Endothelial cell of umbilical vein (primary cell): ENCODE data around the gene RBM28. TPM values are rescaled to one million over a fixed set of nuclear protein-coding genes. Genes with fewer than 3 reads are reported as not detected.

ENCODE experiments used
- BruUV-seq: library from RNA; stranded (reverse); fragments of 400-500 nt; replicated peaks from 2 replicates; lab custom pipeline; 2021; lab: Mats Ljungman, UMichigan
- CTCF ChIA-PET: fragments of 300-600, 350-600 bp; sonication (Branson Sonifier 250); formaldehyde crosslinking; loops from one replicate; lab custom pipeline; 2021; ENCODE audit warnings: antibody characterized with exemption, inconsistent platforms; lab: Charles Lee
- POLR2A ChIA-PET: fragments of 300-600, 350-600 bp; sonication (Branson Sonifier 250); formaldehyde crosslinking; loops from one replicate; lab custom pipeline; 2021; ENCODE audit warnings: antibody characterized with exemption, inconsistent platforms; lab: Charles Lee
- DNase-seq: peaks from one replicate; pipeline ENCODE4 v3.0.0-alpha.2; 2011; ENCODE audit warnings: low read depth, low spot score
- FAIRE-seq: peaks from 2 replicates; lab custom pipeline; 2011; peaks lifted over from hg19 to GRCh38; lab: Jason Lieb, UNC
- H2AFZ ChIP-seq: 2 replicates; pipeline ENCODE4 v1.6.0; 2012; ENCODE audit warnings: low read depth, low read length, control low read depth, inconsistent platforms
- H3K27ac ChIP-seq: 2 replicates; pipeline ENCODE4 v1.5.1; 2011; ENCODE audit warnings: low read depth, mild to moderate bottlenecking, control low read depth, low read length, moderate library complexity; ENCODE audit not compliant: insufficient read depth
- H3K27me3 ChIP-seq, 2 experiments: 2 replicates each; pipeline versions ENCODE4 v1.6.0 to v1.6.1; 2011; ENCODE audit warnings: low read length in 2 of 2, mixed read lengths in 1 of 2; ENCODE audit not compliant: control insufficient read depth in 2 of 2, insufficient read depth in 2 of 2
- H3K36me3 ChIP-seq, 2 experiments: 2 replicates in 1 of 2; 3 replicates in 1 of 2; pipeline ENCODE4 v1.5.1; 2011; ENCODE audit warnings: low read length in 2 of 2, mild to moderate bottlenecking in 1 of 2, moderate library complexity in 1 of 2; ENCODE audit not compliant: control insufficient read depth in 2 of 2, insufficient read depth in 2 of 2; ENCODE audit errors: extremely low read depth in 1 of 2
- H3K4me1 ChIP-seq: 3 replicates; pipeline ENCODE4 v1.5.1; 2011; ENCODE audit warnings: mild to moderate bottlenecking, low read length; ENCODE audit not compliant: control insufficient read depth, insufficient read depth; ENCODE audit errors: extremely low read depth
- H3K4me2 ChIP-seq: 2 replicates; pipeline ENCODE4 v1.6.1; 2011; ENCODE audit warnings: low read length, control low read depth, mixed read lengths; ENCODE audit not compliant: insufficient read depth
- H3K4me3 ChIP-seq, 3 experiments: fragments of 200-600 bp in 1 of 3; sonication (generic), shearing (Covaris generic) in 1 of 3; replicated peaks in 1 of 3; 2 replicates each; pipeline ENCODE4 v1.5.1; 2011 to 2016; ENCODE audit warnings: control low read depth in 3 of 3, low read length in 3 of 3, mild to moderate bottlenecking in 2 of 3, inconsistent platforms in 1 of 3, low read depth in 1 of 3, moderate library complexity in 1 of 3; ENCODE audit not compliant: insufficient read depth in 1 of 3
- H3K79me2 ChIP-seq: 2 replicates; pipeline ENCODE4 v1.6.0; 2012; ENCODE audit warnings: low read length, inconsistent platforms; ENCODE audit not compliant: control insufficient read depth, insufficient read depth
- H3K9ac ChIP-seq: replicated peaks from 2 replicates; pipeline ENCODE3; 2011; ENCODE audit warnings: low read length, control low read depth; ENCODE audit not compliant: insufficient read depth; ENCODE audit errors: extremely low read depth
- H3K9me1 ChIP-seq: replicated peaks from 3 replicates; pipeline ENCODE4 v1.6.0; 2011; ENCODE audit warnings: mild to moderate bottlenecking, low read length; ENCODE audit not compliant: control insufficient read depth, insufficient read depth; ENCODE audit errors: extremely low read depth
- H3K9me3 ChIP-seq: replicated peaks from 2 replicates; pipeline ENCODE4 v1.5.1; 2012; ENCODE audit warnings: low read length, inconsistent platforms; ENCODE audit not compliant: control insufficient read depth, insufficient read depth
- H4K20me1 ChIP-seq: replicated peaks from 2 replicates; pipeline ENCODE3; 2011; ENCODE audit warnings: mild to moderate bottlenecking, low read length; ENCODE audit not compliant: control insufficient read depth, insufficient read depth; ENCODE audit errors: extremely low read depth
- EZH2 ChIP-seq: IDR thresholded peaks from 2 replicates; pipeline ENCODE4 v1.6.1; 2012; ENCODE audit warnings: borderline replicate concordance, low read depth, mild to moderate bottlenecking, moderate library complexity, low read length, inconsistent platforms; ENCODE audit not compliant: severe bottlenecking
- FOS ChIP-seq: IDR thresholded peaks from 2 replicates; pipeline ENCODE4 v1.6.1; 2011; ENCODE audit warnings: mild to moderate bottlenecking, low read length, moderate library complexity, borderline replicate concordance; ENCODE audit not compliant: insufficient read depth
- GATA2 ChIP-seq: IDR thresholded peaks from 2 replicates; pipeline ENCODE4 v1.7.0; 2011; ENCODE audit warnings: low read depth, mild to moderate bottlenecking, moderate library complexity, mixed read lengths, low read length; ENCODE audit not compliant: insufficient read length, insufficient read depth
- JUN ChIP-seq: IDR thresholded peaks from 2 replicates; pipeline ENCODE4 v1.6.1; 2011; ENCODE audit warnings: borderline replicate concordance, low read depth; ENCODE audit not compliant: insufficient read length, insufficient read depth
- MYC ChIP-seq: IDR thresholded peaks from one replicate; pipeline ENCODE4 v1.6.1; 2011; ENCODE audit warnings: mild to moderate bottlenecking, low read depth, low read length
- POLR2A ChIP-seq: IDR thresholded peaks from 2 replicates; pipeline ENCODE4 v1.6.1; 2012; ENCODE audit warnings: low read depth, mild to moderate bottlenecking, control low read depth, low read length
- POLR2AphosphoS5 ChIP-seq: IDR thresholded peaks from 2 replicates; pipeline ENCODE4 v1.6.1; 2012; ENCODE audit warnings: low read depth, mild to moderate bottlenecking, control low read depth, low read length, moderate library complexity; ENCODE audit not compliant: insufficient read depth
- dilution Hi-C: fragments of 300-500 bp; cut with MboI; formaldehyde crosslinking; loops from one replicate; pipeline ENCODE4 v1.15.0; 2019; ENCODE audit warnings: low sequenced_read_pairs; ENCODE audit not compliant: extremely low pct_ligation_motif_present
- intact Hi-C: fragments of 100-400 bp; cut with micrococcal nuclease; formaldehyde crosslinking; loops from one replicate; pipeline ENCODE4 v1.10.0; 2022
- polyA plus RNA-seq, 4 experiments: library from polyadenylated mRNA; depleted of rRNA in 3 of 4; stranded (reverse) in 3 of 4; unstranded in 1 of 4; fragments of >200 nt; gene quantifications; 2 replicates each; pipeline versions ENCODE4 v1.2.1 to v1.2.3, GENCODE V29; 2011 to 2012; ENCODE audit warnings: missing spikeins in 1 of 4
- total RNA-seq: library from RNA; stranded (reverse); gene quantifications from 2 replicates; pipeline ENCODE4 v1.2.3, GENCODE V29; 2021
- TF ChIP-seq, protein P1 (sequence below): IDR thresholded peaks from 2 replicates; pipeline ENCODE4 v1.6.1; 2011; ENCODE audit not compliant: insufficient read depth, insufficient read length
- TF ChIP-seq, protein P2 (sequence below), 2 donors: IDR thresholded peaks; 1 replicate in 1 of 2; 2 replicates in 1 of 2; pipeline ENCODE4 v1.5.1; 2011; ENCODE audit warnings: low read length in 2 of 2, mild to moderate bottlenecking in 2 of 2, moderate library complexity in 2 of 2, control low read depth in 1 of 2, inconsistent platforms in 1 of 2, low read depth in 1 of 2; ENCODE audit not compliant: insufficient read depth in 1 of 2; ENCODE audit errors: extremely low read depth in 1 of 2

RBM28 gene
- total and polyA plus RNA-seq, 2 donors (not counting 3 experiments of a cell fraction or from before 2014, with no cell fraction given), result 11.6 to 58.7 TPM

DNA sequence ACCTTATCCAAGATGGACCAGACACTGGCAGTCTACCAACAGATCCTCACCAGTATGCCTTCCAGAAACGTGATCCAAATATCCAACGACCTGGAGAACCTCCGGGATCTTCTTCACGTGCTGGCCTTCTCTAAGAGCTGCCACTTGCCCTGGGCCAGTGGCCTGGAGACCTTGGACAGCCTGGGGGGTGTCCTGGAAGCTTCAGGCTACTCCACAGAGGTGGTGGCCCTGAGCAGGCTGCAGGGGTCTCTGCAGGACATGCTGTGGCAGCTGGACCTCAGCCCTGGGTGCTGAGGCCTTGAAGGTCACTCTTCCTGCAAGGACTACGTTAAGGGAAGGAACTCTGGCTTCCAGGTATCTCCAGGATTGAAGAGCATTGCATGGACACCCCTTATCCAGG is 89.2 kb downstream of the RBM28 start:
- Histone ChIP-seq H3K4me3 (no peak overlapping the region), H3K4me2 (no peak overlapping the region), H3K27ac (no peak overlapping the region), H2AFZ (no peak overlapping the region), H4K20me1 (no peaks in the 10 kb centered on the region), H3K9me3 (no peaks in the 10 kb centered on the region), H3K27me3 (peaks cover 4 to 5% of the 10 kb centered on the region in 2 experiments), H3K9me1 (no peaks in the 10 kb centered on the region), H3K4me1 (no peaks in the 10 kb centered on the region), H3K79me2 (no peaks in the 10 kb centered on the region), H3K36me3 (no peaks in the 10 kb centered on the region), H3K9ac (no peak overlapping the region)
- dilution Hi-C loops, result no loop called here
- TF ChIP-seq FOS, result no peak
- TF ChIP-seq JUN, result no peak
- TF ChIP-seq, protein P1, sequence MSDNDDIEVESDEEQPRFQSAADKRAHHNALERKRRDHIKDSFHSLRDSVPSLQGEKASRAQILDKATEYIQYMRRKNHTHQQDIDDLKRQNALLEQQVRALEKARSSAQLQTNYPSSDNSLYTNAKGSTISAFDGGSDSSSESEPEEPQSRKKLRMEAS, result no peak
- no peak for TF ChIP-seq EZH2
- no peak for TF ChIP-seq GATA2
- no peak for TF ChIP-seq POLR2A
- no peak for TF ChIP-seq MYC
- no peak for TF ChIP-seq POLR2AphosphoS5
- TF ChIP-seq, protein P2, sequence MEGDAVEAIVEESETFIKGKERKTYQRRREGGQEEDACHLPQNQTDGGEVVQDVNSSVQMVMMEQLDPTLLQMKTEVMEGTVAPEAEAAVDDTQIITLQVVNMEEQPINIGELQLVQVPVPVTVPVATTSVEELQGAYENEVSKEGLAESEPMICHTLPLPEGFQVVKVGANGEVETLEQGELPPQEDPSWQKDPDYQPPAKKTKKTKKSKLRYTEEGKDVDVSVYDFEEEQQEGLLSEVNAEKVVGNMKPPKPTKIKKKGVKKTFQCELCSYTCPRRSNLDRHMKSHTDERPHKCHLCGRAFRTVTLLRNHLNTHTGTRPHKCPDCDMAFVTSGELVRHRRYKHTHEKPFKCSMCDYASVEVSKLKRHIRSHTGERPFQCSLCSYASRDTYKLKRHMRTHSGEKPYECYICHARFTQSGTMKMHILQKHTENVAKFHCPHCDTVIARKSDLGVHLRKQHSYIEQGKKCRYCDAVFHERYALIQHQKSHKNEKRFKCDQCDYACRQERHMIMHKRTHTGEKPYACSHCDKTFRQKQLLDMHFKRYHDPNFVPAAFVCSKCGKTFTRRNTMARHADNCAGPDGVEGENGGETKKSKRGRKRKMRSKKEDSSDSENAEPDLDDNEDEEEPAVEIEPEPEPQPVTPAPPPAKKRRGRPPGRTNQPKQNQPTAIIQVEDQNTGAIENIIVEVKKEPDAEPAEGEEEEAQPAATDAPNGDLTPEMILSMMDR (IDR thresholded peaks at IDR 0.05; ENCODE audit: extremely low read depth in 1 of 2, insufficient read depth in 1 of 2, low read depth in 1 of 2, low read length in 2 of 2), result no peak
- no peak for DNase-seq
- FAIRE-seq, result no peak
- POLR2A ChIA-PET, result no interaction called here
- CTCF ChIA-PET, result no interaction called here
- BruUV-seq, result no TSS peak
- intact Hi-C loops, result no loop called here
